Measurements from ENCODE around the gene SCG5.

SCG5 gene

DNA sequence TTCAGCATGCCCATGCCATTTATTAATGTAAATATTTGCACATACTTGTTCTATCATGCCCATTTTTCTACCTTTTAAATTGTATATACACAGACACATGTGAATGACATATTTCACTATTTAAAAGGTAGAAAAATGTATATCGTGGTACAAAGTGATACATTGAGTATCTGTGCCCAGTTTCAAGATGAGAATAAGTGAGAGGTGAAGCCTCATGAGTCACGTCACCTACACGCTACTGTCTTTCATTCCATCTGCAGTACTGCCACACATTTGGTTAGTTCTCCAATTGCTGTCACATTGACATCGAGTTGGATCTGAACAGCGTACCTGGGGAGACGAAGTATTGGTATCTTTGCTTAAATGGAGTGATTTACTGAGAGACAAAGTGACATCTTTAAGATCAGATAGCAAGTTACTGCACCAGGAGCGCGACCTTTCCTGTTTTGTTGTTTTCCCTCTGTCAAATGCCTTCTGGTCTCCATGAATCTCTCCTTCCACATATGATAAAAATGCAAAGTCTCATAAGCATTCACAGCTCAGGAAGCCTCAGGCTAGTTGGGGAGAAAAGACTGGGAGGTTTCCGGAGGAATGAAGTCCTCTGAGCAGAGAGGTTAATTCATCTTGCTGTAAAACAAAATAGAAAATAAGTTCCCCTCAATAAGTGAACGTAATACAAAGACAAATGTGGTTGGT, 88.3 kb downstream of the SCG5 start:
- no peak for DNase-seq (ENCODE audit: low read depth in 1 of 2, low spot score in 1 of 2)
- TF ChIP-seq JUND (IDR thresholded peaks at IDR 0.05; ENCODE audit: low read depth): no peak
- in situ Hi-C loops (cut with HindIII; ENCODE audit: low pct_unique_long_range_greater_than_20kb, low sequenced_read_pairs): no loop called here

DNA sequence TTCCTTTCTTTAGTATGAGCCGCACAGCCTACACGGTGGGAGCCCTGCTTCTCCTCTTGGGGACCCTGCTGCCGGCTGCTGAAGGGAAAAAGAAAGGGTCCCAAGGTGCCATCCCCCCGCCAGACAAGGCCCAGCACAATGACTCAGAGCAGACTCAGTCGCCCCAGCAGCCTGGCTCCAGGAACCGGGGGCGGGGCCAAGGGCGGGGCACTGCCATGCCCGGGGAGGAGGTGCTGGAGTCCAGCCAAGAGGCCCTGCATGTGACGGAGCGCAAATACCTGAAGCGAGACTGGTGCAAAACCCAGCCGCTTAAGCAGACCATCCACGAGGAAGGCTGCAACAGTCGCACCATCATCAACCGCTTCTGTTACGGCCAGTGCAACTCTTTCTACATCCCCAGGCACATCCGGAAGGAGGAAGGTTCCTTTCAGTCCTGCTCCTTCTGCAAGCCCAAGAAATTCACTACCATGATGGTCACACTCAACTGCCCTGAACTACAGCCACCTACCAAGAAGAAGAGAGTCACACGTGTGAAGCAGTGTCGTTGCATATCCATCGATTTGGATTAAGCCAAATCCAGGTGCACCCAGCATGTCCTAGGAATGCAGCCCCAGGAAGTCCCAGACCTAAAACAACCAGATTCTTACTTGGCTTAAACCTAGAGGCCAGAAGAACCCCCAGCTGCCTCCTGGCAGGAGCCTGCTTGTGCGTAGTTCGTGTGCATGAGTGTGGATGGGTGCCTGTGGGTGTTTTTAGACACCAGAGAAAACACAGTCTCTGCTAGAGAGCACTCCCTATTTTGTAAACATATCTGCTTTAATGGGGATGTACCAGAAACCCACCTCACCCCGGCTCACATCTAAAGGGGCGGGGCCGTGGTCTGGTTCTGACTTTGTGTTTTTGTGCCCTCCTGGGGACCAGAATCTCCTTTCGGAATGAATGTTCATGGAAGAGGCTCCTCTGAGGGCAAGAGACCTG, 89.5 kb downstream of the SCG5 start:
- no peak for TF ChIP-seq JUND (IDR thresholded peaks at IDR 0.05; ENCODE audit: low read depth)
- in situ Hi-C loops (cut with HindIII; ENCODE audit: low pct_unique_long_range_greater_than_20kb, low sequenced_read_pairs): no loop called here
- DNase-seq (ENCODE audit: low read depth in 1 of 2, low spot score in 1 of 2): peak; percentile 48 to 76

DNA sequence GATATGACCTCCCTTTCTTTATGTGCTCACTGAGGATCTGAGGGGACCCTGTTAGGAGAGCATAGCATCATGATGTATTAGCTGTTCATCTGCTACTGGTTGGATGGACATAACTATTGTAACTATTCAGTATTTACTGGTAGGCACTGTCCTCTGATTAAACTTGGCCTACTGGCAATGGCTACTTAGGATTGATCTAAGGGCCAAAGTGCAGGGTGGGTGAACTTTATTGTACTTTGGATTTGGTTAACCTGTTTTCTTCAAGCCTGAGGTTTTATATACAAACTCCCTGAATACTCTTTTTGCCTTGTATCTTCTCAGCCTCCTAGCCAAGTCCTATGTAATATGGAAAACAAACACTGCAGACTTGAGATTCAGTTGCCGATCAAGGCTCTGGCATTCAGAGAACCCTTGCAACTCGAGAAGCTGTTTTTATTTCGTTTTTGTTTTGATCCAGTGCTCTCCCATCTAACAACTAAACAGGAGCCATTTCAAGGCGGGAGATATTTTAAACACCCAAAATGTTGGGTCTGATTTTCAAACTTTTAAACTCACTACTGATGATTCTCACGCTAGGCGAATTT, 91.2 kb downstream of the SCG5 start:
- in situ Hi-C loops (cut with HindIII; ENCODE audit: low pct_unique_long_range_greater_than_20kb, low sequenced_read_pairs): no loop called here
- DNase-seq (ENCODE audit: low read depth in 1 of 2, low spot score in 1 of 2): no peak
- no peak for TF ChIP-seq JUND (IDR thresholded peaks at IDR 0.05; ENCODE audit: low read depth)

DNA sequence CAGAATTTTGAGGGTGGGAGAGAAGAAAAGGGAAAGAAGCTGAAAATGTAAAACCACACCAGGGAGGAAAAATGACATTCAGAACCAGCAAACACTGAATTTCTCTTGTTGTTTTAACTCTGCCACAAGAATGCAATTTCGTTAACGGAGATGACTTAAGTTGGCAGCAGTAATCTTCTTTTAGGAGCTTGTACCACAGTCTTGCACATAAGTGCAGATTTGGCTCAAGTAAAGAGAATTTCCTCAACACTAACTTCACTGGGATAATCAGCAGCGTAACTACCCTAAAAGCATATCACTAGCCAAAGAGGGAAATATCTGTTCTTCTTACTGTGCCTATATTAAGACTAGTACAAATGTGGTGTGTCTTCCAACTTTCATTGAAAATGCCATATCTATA, 91.8 kb downstream of the SCG5 start:
- in situ Hi-C loops (cut with HindIII; ENCODE audit: low pct_unique_long_range_greater_than_20kb, low sequenced_read_pairs): no loop called here
- no peak for DNase-seq (ENCODE audit: low read depth in 1 of 2, low spot score in 1 of 2)
- no peak for TF ChIP-seq JUND (IDR thresholded peaks at IDR 0.05; ENCODE audit: low read depth)

DNA sequence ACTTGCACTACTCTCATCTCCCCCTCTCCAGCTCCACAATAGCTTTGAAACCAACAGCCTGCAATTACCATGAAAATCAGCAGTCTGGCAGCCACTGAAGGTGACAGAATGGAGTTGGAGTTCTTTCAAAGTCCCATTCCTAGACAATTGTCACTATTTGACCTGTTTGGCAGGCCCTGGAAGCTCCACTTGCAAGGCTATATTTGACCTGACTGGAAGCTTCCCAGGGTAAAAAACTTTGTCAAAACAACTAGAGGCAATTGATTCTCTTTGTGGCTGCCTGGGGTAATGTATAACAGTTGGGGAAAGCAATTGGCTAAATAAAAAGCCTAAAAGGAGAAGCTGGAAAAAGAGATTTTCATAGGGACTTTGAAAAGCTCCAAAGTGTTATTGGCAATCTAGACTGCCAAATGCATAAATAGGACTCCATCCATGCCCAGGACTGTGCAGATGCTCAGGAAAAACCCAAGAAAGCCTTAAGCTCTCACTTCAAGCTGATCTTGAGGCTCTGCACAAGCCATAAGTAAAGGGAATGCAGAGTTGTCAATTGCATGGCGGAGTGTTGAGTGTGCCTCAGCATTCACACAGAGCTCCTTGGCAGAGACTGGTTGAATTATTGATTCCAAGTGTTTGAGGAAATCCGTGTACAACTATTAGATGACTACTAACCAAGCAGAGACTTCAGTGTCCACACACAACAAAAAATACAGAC, 94.6 kb downstream of the SCG5 start:
- DNase-seq (ENCODE audit: low read depth in 1 of 2, low spot score in 1 of 2): no peak
- TF ChIP-seq JUND (IDR thresholded peaks at IDR 0.05; ENCODE audit: low read depth): no peak
- in situ Hi-C loops (cut with HindIII; ENCODE audit: low pct_unique_long_range_greater_than_20kb, low sequenced_read_pairs): no loop called here

DNA sequence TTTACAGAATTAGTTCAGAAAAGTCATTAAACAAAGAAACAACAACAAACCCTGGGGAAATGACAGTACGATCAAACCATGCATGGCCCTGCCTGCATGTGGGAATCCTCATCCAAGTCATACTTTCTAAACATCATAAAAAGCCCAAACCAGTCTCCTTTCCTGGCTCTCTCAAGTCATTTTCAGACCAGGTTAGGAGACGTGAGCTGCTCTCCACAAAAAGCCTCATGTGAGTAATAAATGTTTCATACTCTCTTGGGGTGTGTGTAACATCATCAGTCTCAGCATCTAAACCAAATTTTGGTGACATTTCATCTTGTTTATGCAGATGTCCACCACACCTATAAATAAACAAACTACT, 95.2 kb downstream of the SCG5 start:
- DNase-seq (ENCODE audit: low read depth in 1 of 2, low spot score in 1 of 2): no peak
- in situ Hi-C loops (cut with HindIII; ENCODE audit: low pct_unique_long_range_greater_than_20kb, low sequenced_read_pairs): no loop called here
- TF ChIP-seq JUND (IDR thresholded peaks at IDR 0.05; ENCODE audit: low read depth): no peak

DNA sequence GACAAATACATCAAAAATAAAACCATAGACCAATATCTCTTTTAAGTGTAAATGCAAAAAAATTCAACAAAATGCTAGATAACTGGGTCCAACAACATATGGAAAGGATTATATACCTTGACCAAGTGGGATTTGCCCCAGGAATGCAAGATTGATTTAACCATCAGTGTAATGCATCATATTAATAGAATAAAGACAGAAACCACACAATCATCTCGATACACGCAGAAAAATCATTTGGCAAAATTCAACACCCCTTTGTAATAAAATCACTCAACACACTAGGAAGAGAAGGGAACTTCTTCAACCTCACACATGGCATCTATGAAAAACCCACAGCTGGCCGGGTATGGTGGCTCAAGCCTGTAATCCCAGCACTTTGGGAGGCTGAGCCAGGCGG, 95.8 kb downstream of the SCG5 start:
- in situ Hi-C loops (cut with HindIII; ENCODE audit: low pct_unique_long_range_greater_than_20kb, low sequenced_read_pairs): no loop called here
- no peak for DNase-seq (ENCODE audit: low read depth in 1 of 2, low spot score in 1 of 2)
- no peak for TF ChIP-seq JUND (IDR thresholded peaks at IDR 0.05; ENCODE audit: low read depth)

DNA sequence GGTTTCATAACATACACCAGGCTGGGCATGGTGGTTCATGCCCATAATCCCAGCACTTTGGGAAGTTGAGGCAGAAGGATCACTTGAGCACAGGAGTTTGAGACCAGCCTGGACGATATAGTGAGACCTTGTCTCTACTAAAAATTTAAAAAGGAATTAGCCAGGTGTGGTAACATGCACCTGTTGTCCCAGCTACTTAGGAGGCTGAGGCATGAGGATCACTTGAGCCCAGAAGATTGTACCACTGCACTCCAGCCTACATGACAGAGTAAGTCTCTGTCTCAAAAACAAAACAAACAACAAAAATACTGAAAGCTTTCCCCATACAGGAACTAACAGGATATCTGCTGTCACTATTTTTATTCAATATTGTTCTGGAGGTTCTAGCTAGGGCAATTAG, 97.2 kb downstream of the SCG5 start:
- DNase-seq (ENCODE audit: low read depth in 1 of 2, low spot score in 1 of 2): no peak
- in situ Hi-C loops (cut with HindIII; ENCODE audit: low pct_unique_long_range_greater_than_20kb, low sequenced_read_pairs): no loop called here

DNA sequence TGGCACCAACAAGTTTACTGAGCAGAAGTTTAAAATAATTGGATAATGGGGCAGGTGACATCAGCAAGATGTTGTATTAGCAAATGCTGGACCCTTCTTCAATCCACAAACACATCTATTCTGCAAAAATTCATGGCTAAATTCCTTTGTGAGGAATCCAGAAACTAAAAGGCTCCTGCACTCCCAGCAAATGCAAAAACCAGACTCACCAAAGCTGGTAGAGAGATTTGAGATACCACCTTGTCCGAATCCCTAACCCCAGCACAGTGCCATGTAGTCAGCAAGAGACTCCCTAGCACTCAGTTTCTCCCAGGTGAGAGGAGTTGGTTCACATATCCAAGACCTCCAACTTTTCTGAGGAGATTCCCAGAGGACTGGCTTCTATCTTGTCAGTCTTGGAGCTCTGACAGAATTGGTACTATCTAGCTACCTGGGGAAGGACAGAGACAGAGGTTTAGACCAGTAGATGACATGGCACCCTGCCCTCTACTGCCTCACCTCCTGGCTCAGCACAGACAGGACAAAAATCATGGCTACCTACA, 98.1 kb downstream of the SCG5 start:
- DNase-seq (ENCODE audit: low read depth in 1 of 2, low spot score in 1 of 2): no peak
- TF ChIP-seq JUND (IDR thresholded peaks at IDR 0.05; ENCODE audit: low read depth): no peak
- in situ Hi-C loops (cut with HindIII; ENCODE audit: low pct_unique_long_range_greater_than_20kb, low sequenced_read_pairs): no loop called here

More for the DNA sequence above, 97.2 kb downstream of the SCG5 start:
- no peak for TF ChIP-seq JUND (IDR thresholded peaks at IDR 0.05; ENCODE audit: low read depth)

DNA sequence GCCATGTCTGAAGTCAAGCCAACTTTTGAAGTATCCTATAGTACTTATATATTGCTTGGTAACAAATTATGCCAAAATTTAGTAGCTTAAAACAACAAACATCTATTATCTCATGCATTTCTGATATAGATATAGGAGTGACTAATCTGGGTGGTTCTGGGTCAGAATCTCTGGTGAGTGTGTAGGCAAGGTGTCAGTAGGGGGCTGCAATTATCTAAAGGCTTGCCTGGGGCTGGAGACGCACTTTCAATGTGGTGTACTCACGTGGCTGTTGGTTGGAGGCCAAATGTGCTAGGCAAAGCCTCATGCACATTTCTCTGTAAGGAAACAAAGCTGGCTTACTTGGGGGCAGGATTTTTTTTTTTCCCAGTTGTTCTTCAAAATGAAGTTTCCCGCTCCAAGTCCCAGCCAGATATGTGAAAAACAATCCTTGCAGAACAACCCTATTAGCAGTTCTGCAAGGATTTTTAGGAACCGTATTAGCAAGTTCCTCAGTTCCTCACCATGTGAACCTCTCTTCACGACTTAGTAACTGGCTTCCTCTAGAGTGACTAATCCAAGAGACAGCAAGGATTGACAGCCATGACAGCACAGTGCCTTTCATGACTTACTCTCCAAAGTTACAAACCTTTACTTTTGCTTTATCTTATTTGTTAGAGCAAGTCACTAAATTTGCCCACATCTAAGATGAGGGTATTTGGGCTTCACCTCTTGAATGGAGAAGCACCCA, 102.1 kb downstream of the SCG5 start:
- in situ Hi-C loops (cut with HindIII; ENCODE audit: low pct_unique_long_range_greater_than_20kb, low sequenced_read_pairs): no loop called here
- TF ChIP-seq JUND (IDR thresholded peaks at IDR 0.05; ENCODE audit: low read depth): no peak
- DNase-seq (ENCODE audit: low read depth in 1 of 2, low spot score in 1 of 2): no peak

DNA sequence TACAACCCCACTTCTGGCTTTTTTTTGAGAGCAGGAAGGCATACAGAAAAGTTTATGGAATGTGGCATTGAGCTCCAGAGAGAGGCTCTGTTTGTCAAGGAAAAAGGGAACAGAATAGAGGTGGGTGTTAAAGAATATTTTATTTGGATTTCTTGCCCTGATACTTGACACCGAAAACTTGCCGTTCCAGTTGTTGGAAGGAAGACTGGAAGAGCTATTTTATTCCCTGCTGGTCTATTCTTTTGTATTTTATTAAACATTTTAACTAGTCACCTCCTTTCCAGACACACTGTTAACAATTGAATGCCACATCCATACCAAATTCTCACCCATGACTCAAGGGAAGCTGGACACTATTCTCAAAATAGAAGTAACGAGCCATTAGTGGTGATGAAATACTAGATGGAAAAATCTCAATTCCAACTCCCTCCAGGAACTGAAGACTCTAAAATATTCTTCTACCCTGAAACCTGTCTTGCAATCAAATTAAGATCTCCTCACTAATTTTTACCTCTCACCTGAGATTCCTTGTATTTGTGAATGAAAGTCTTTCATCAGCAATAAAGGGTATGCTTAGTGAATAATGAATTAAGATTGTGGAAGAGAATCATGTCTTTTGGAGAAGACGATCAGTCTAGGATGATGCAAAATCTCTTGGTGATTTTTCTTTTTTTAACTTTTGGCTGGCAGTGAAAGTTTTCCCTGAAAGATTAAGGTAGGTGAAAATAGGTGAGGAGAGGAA, 104.8 kb downstream of the SCG5 start:
- no peak for TF ChIP-seq JUND (IDR thresholded peaks at IDR 0.05; ENCODE audit: low read depth)
- in situ Hi-C loops (cut with HindIII; ENCODE audit: low pct_unique_long_range_greater_than_20kb, low sequenced_read_pairs): no loop called here
- no peak for DNase-seq (ENCODE audit: low read depth in 1 of 2, low spot score in 1 of 2)
